Heart right ventricle (tissue), 16 donors: ENCODE results near the gene ANP32B. TPM values are rescaled to one million over a fixed set of nuclear protein-coding genes. Genes with fewer than 3 reads are reported as not detected.
"Not testable (repeated sequence)": the region's sequence is repeated elsewhere in the genome, so short reads cannot be mapped to it uniquely, and the experiment has no call there.

ENCODE experiments used
- ATAC-seq, 8 donors: fragments of 200-7000 bp; cut with Tn5 transposase; one replicate each; pipeline ENCODE4 v1.9.1; 2020; ENCODE audit warnings: mild to moderate bottlenecking in 8 of 8, moderate library complexity in 8 of 8, moderate number of reproducible peaks in 1 of 8
- DNase-seq, 2 donors: peaks; one replicate each; pipeline ENCODE4 v3.0.0-alpha.2; 2020
- H3K27ac ChIP-seq, 10 donors: fragments of 200-600 bp; sonication (generic) in 2 of 10; one replicate each; pipeline versions ENCODE4 v1.5.0 to v1.8.0; 2020 to 2022; ENCODE audit warnings: mild to moderate bottlenecking in 3 of 10
- H3K27me3 ChIP-seq, 7 donors: fragments of 200-600 bp; one replicate each; pipeline ENCODE4 v1.8.0; 2021 to 2022; ENCODE audit warnings: mild to moderate bottlenecking in 2 of 7
- H3K36me3 ChIP-seq, 9 donors: fragments of 200-600 bp; sonication (generic) in 1 of 9; one replicate each; pipeline versions ENCODE4 v1.5.0 to v1.8.0; 2020 to 2022; ENCODE audit warnings: mild to moderate bottlenecking in 2 of 9
- H3K4me1 ChIP-seq, 9 donors: fragments of 200-600 bp; sonication (generic) in 1 of 9; one replicate each; pipeline versions ENCODE4 v1.5.0 to v1.8.0; 2020 to 2022; ENCODE audit warnings: mild to moderate bottlenecking in 4 of 9
- H3K4me3 ChIP-seq, 10 donors: fragments of 200-600 bp; sonication (generic) in 2 of 10; one replicate each; pipeline versions ENCODE4 v1.5.0 to v1.8.0; 2020 to 2022; ENCODE audit warnings: mild to moderate bottlenecking in 7 of 10, moderate library complexity in 2 of 10
- H3K9me3 ChIP-seq, 11 donors: fragments of 200-600 bp in 10 of 11; sonication (generic) in 2 of 11; one replicate each; pipeline versions ENCODE4 v1.5.0 to v1.8.0; 2013 to 2022; ENCODE audit warnings: mild to moderate bottlenecking in 2 of 11, control low read depth in 1 of 11, moderate library complexity in 1 of 11
- WGBS, 2 donors: extraction: QIAGEN DNeasy Blood & Tissue Kit; methylation state at CpG; one replicate each; pipeline ENCODE4 v1.1.7; 2013; ENCODE audit warnings: inconsistent platforms in 1 of 2; 5-methylcytosine and 5-hydroxymethylcytosine counted together
- intact Hi-C, 10 donors: fragments of 100-400 bp; cut with DNase I; formaldehyde crosslinking; loops; one replicate each; pipeline versions ENCODE4 v1.11.1 to v1.14.2; 2022
- polyA plus RNA-seq, 2 donors: library from polyadenylated mRNA; stranded (reverse); fragments of 200-250 nt; gene quantifications; one replicate each; pipeline ENCODE4 v1.2.3, GENCODE V29; 2013
- total RNA-seq, 10 donors: library from RNA; stranded (reverse); fragmentation: NEBNext Ultra II Directional in 3 of 10; extraction: Animal tissue kit (Norgen Biotek cat#: 25700) in 3 of 10; gene quantifications; one replicate each; pipeline versions ENCODE4 v1.2.1 to v1.2.4, GENCODE V29; 2021 to 2023
- TF ChIP-seq, protein P1 (sequence below), 9 donors: fragments of 200-600 bp; sonication (generic) in 2 of 9; IDR thresholded peaks; one replicate each; pipeline versions ENCODE4 v1.5.0 to v1.8.0; 2021 to 2022; ENCODE audit warnings: antibody characterized with exemption in 9 of 9, mild to moderate bottlenecking in 5 of 9, moderate library complexity in 1 of 9
- donor health status: Arrhythmogenic right ventricular cardiomyopathy.
- donor health status: ischemic (EF 13 %, LVEDD 7.1; RV severe dilation, severe dysfunction).
- donor health status: healthy with polysubstance abuse.
- donor health status: DM: no; HTN: yes; CAD: no.
- donor health status: DM: no; HTN: no; CAD: no.
- donor health status: ischemic (EF 25% LVEDD 6.9; RV normal size, moderate dysfunction).
- donor health status: ischemic (EF 25% LVEDD 5.7; RV mildly dilated, moderate dysfunction).
- donor health status: healthy.
- donor health status: DM: yes; HTN: yes; CAD: no.
- donor health status: Ischemic cardiomyopathy.
- donor health status: ischemic (EF 35%, LVEDD 5.7; RV mildly dilated, moderate dysfunction).
- donor health status: nonischemic (EF 11% LVEDD 7.7; RV severe dilation, severe dysfunction).
- donor health status: DM: yes; HTN: yes; CAD: no.
- donor health status: PGD.
- donor health status: ischemic (EF 29% LVEDD 5.4; RV normal size, mild dysfunction).
- donor health status: nonischemic (EF 23%, LVEDD 6.1; RV moderate dilation, normal function).

Gene ANP32B
- total and polyA plus RNA-seq, 12 donors, result 48.2 to 69.3 (median 61.2) TPM

- H3K4me1 ChIP-seq, result no peaks in the 10 kb centered on the region
- no peak overlapping the region for H3K27ac ChIP-seq
- TF ChIP-seq, protein P1, sequence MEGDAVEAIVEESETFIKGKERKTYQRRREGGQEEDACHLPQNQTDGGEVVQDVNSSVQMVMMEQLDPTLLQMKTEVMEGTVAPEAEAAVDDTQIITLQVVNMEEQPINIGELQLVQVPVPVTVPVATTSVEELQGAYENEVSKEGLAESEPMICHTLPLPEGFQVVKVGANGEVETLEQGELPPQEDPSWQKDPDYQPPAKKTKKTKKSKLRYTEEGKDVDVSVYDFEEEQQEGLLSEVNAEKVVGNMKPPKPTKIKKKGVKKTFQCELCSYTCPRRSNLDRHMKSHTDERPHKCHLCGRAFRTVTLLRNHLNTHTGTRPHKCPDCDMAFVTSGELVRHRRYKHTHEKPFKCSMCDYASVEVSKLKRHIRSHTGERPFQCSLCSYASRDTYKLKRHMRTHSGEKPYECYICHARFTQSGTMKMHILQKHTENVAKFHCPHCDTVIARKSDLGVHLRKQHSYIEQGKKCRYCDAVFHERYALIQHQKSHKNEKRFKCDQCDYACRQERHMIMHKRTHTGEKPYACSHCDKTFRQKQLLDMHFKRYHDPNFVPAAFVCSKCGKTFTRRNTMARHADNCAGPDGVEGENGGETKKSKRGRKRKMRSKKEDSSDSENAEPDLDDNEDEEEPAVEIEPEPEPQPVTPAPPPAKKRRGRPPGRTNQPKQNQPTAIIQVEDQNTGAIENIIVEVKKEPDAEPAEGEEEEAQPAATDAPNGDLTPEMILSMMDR (IDR thresholded peaks at IDR 0.05), result no peak
- 79 to 87% methylated on average over 1 of the region's 1 CpG for WGBS, 2 donors
- peaks cover 0 to 26% (median 9%) of the 10 kb centered on the region in 7 donors for H3K27me3 ChIP-seq
- no peak overlapping the region for H3K4me3 ChIP-seq
- intact Hi-C loops, result no loop called here
- DNase-seq (no peak), ATAC-seq (no peak)
- H3K9me3 ChIP-seq, result no peaks in the 10 kb centered on the region
- no peaks in the 10 kb centered on the region for H3K36me3 ChIP-seq
These were observed 41.8 kb upstream of the ANP32B start for GRCh38 chr9:97941323-97941722.

- Histone ChIP-seq H3K27ac (no peak overlapping the region), H3K9me3 (no peaks in the 10 kb centered on the region), H3K4me1 (no peaks in the 10 kb centered on the region), H3K4me3 (no peak overlapping the region), H3K36me3 (no peaks in the 10 kb centered on the region), H3K27me3 (peaks cover 0 to 18% (median under 1%) of the 10 kb centered on the region in 7 donors)
- intact Hi-C loops, result no loop called here
- ATAC-seq (no peak), DNase-seq (no peak)
- TF ChIP-seq, protein P1 (IDR thresholded peaks at IDR 0.05), result no peak
These were observed 39.8 kb upstream of the ANP32B start for GRCh38 chr9:97943308-97943855.

GRCh38 chr9:97944612-97945011 is 38.5 kb upstream of the ANP32B start:
- no peaks in the 10 kb centered on the region for H3K9me3 ChIP-seq
- ATAC-seq, result no peak
- no peak overlapping the region for H3K27ac ChIP-seq
- DNase-seq, result no peak
- TF ChIP-seq, protein P1 (IDR thresholded peaks at IDR 0.05), result no peak
- intact Hi-C loops, result no loop called here
- no peaks in the 10 kb centered on the region for H3K4me1 ChIP-seq
- peaks cover 0 to 18% (median 0%) of the 10 kb centered on the region in 7 donors for H3K27me3 ChIP-seq
- H3K36me3 ChIP-seq, result no peaks in the 10 kb centered on the region
- 71 to 79% methylated on average over 3 of the region's 3 CpGs for WGBS, 2 donors
- no peak overlapping the region for H3K4me3 ChIP-seq

- H3K4me1 ChIP-seq, H3K4me3 ChIP-seq, H3K27ac ChIP-seq, H3K9me3 ChIP-seq, intact Hi-C loops, DNase-seq, ATAC-seq, H3K36me3 ChIP-seq: not testable (repeated sequence)
- WGBS, 2 donors, result 78 to 84% methylated on average over 2 of the region's 2 CpGs
- peaks cover 0 to 20% (median 3%) of the 10 kb centered on the region in 7 donors for H3K27me3 ChIP-seq
These were observed 37.7 kb upstream of the ANP32B start for GRCh38 chr9:97945470-97945869.

DNA sequence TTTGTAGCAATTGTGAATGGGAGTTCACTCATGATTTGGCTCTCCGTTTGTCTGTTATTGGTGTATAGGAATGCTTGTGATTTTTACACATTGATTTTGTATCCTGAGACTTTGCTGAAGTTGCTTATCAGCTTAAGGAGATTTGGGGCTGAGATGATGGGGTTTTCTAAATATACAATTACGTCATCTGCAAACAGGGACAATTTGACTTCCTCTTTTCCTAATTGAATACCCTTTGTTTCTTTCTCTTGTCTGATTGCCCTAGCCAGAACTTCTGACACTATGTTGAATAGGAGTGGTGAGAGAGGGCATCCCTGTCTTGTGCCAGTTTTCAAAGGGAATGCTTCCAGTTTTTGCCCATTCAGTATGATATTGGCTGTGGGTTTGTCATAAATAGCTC is 36.0 kb upstream of the ANP32B start:
- peaks cover 0 to 33% (median 10%) of the 10 kb centered on the region in 7 donors for H3K27me3 ChIP-seq
- intact Hi-C loops, result not testable (repeated sequence)

DNA sequence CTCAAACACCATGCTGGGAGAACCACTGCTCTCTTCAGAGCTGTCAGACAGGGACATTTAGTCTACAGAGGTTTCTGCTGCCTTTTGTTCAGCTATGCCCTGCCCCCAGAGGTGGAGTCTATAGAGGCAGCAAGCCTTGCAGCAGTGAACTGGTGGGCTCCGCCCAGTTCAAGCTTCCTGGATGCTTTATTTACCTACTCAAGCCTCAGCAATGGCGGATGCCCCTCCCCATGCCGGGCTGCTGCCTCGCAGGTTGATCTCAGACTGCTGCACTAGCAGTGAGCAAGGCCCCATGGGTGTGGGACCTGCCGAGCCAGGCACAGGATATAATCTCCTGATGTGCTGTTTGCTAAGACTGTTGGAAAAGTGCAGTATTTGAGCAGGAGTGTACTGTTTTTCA is 32.3 kb upstream of the ANP32B start:
- H3K9me3 ChIP-seq, H3K4me1 ChIP-seq, H3K4me3 ChIP-seq, DNase-seq, ATAC-seq, intact Hi-C loops, H3K36me3 ChIP-seq, H3K27ac ChIP-seq: not testable (repeated sequence)
- H3K27me3 ChIP-seq, result peaks cover 0 to 24% (median 9%) of the 10 kb centered on the region in 7 donors
- WGBS, 2 donors, result 83 to 87% methylated on average over 5 of the region's 5 CpGs

More for the DNA sequence above, 36.0 kb upstream of the ANP32B start:
- H3K27ac ChIP-seq, H3K36me3 ChIP-seq, H3K4me1 ChIP-seq, DNase-seq, ATAC-seq, H3K4me3 ChIP-seq, H3K9me3 ChIP-seq: not testable (repeated sequence)
- WGBS, 2 donors, result 55 to 63% methylated on average over 2 of the region's 2 CpGs
